Activated T-cell treated with anti-CD3 and anti-CD28 coated beads for 48 hours (primary cell): ENCODE data around the gene PCDHB15.
"Not testable (repeated sequence)": the region's sequence is repeated elsewhere in the genome, so short reads cannot be mapped to it uniquely, and the experiment has no call there.

Experiments
- DNase-seq: peaks from one replicate; pipeline ENCODE4 v3.0.0-alpha.2; 2020; ENCODE audit warnings: low read depth

PCDHB15 gene

GRCh38 chr5:141245250-141245717 is at the start of gene PCDHB15:
TSS of gene PCDHB15 (plus strand) at chr5:141245395. CDS start at chr5:141245579, 184 bp downstream.
- DNase-seq = no peak

- no peak for DNase-seq
Observed at GRCh38 chr5:141196363-141196762, 48.8 kb upstream of the PCDHB15 start.

GRCh38 chr5:141199359-141200235 is 45.6 kb upstream of the PCDHB15 start, which contains the start of gene PCDHB11:
TSS of gene PCDHB11 (plus strand) at chr5:141199627. CDS start at chr5:141199775, 148 bp downstream.
- DNase-seq = no peak

GRCh38 chr5:141201126-141201525 is 44.1 kb upstream of the PCDHB15 start:
- not testable (repeated sequence) for DNase-seq

- not testable (repeated sequence) for DNase-seq
Observed at GRCh38 chr5:141201646-141202045, 43.5 kb upstream of the PCDHB15 start.

GRCh38 chr5:141208478-141208877 is 36.7 kb upstream of the PCDHB15 start, which contains the start of gene PCDHB12:
TSS of gene PCDHB12 (plus strand) at chr5:141208719. CDS start at chr5:141208908, 189 bp downstream.
- DNase-seq = no peak

- DNase-seq = not testable (repeated sequence)
Observed at GRCh38 chr5:141210281-141210680, 34.9 kb upstream of the PCDHB15 start.

GRCh38 chr5:141210849-141211248 is 34.3 kb upstream of the PCDHB15 start:
- DNase-seq = not testable (repeated sequence)

GRCh38 chr5:141213656-141214339 is 31.4 kb upstream of the PCDHB15 start, which contains the start of gene PCDHB13:
TSS of gene PCDHB13 (plus strand) at chr5:141213919. CDS start at chr5:141214124, 205 bp downstream.
- not testable (repeated sequence) for DNase-seq

- not testable (repeated sequence) for DNase-seq
Observed at GRCh38 chr5:141214583-141214982, 30.6 kb upstream of the PCDHB15 start.

- not testable (repeated sequence) for DNase-seq
Observed at GRCh38 chr5:141215504-141215903, 29.7 kb upstream of the PCDHB15 start.

- DNase-seq = not testable (repeated sequence)
Observed at GRCh38 chr5:141216035-141216434, 29.2 kb upstream of the PCDHB15 start.

GRCh38 chr5:141223112-141223783 is 21.9 kb upstream of the PCDHB15 start, which contains the start of gene PCDHB14:
TSS of gene PCDHB14 (plus strand) at chr5:141223343. CDS start at chr5:141223506, 163 bp downstream.
- DNase-seq = no peak

GRCh38 chr5:141224844-141225243 is 20.4 kb upstream of the PCDHB15 start:
- DNase-seq = not testable (repeated sequence)

GRCh38 chr5:141225421-141225820 is 19.8 kb upstream of the PCDHB15 start:
- DNase-seq = not testable (repeated sequence)

GRCh38 chr5:141234109-141234667 is 11.0 kb upstream of the PCDHB15 start:
- DNase-seq = no peak

GRCh38 chr5:141235922-141236321 is 9.3 kb upstream of the PCDHB15 start:
- DNase-seq = not testable (repeated sequence)

- no peak for DNase-seq
Observed at GRCh38 chr5:141236516-141237313, 8.5 kb upstream of the PCDHB15 start.

GRCh38 chr5:141241496-141241895 is 3.7 kb upstream of the PCDHB15 start:
- no peak for DNase-seq

- DNase-seq = not testable (repeated sequence)
Observed at GRCh38 chr5:141246971-141247370, 1.8 kb downstream of the PCDHB15 start.
